Common myeloid progenitor, CD34-positive (primary cell): Measurements from ENCODE around the gene CYP4F12.
"Not testable (repeated sequence)": the region's sequence is repeated elsewhere in the genome, so short reads cannot be mapped to it uniquely, and the experiment has no call there.

Experiments
- CTCF ChIA-PET: fragments of 350-600 bp; sonication (Branson Sonifier 250); formaldehyde crosslinking; loops from one replicate; lab custom pipeline; 2021; ENCODE audit warnings: antibody characterized with exemption; lab: Charles Lee
- POLR2A ChIA-PET: fragments of 350-600 bp; sonication (Branson Sonifier 250); formaldehyde crosslinking; loops from one replicate; lab custom pipeline; 2021; ENCODE audit warnings: antibody characterized with exemption; lab: Charles Lee
- DNase-seq, 3 donors: peaks; one replicate each; pipeline versions ENCODE4 v3.0.0 to v3.0.0-alpha.2; 2013
- H3K27ac ChIP-seq, 2 experiments: 1 replicate in 1 of 2; 2 replicates in 1 of 2; pipeline ENCODE4 v1.7.0; 2013; ENCODE audit warnings: inconsistent platforms in 2 of 2, low read length in 2 of 2, mild to moderate bottlenecking in 2 of 2, low read depth in 1 of 2, moderate library complexity in 1 of 2; ENCODE audit not compliant: severe bottlenecking in 2 of 2, insufficient read depth in 1 of 2, poor library complexity in 1 of 2
- H3K27me3 ChIP-seq, 5 experiments: replicated peaks in 2 of 5; 1 replicate in 3 of 5; 2 replicates in 2 of 5; pipeline versions ENCODE4 v1.6.1 to v1.7.0; 2013; ENCODE audit warnings: low read length in 4 of 5, mild to moderate bottlenecking in 2 of 5, moderate library complexity in 2 of 5, inconsistent platforms in 1 of 5; ENCODE audit not compliant: insufficient read depth in 5 of 5, control insufficient read depth in 4 of 5
- H3K36me3 ChIP-seq, 4 experiments: 1 replicate in 2 of 4; 2 replicates in 2 of 4; pipeline versions ENCODE4 v1.6.1 to v1.7.0; 2013; ENCODE audit warnings: low read length in 3 of 4, control low read depth in 1 of 4, mild to moderate bottlenecking in 1 of 4; ENCODE audit not compliant: control insufficient read depth in 4 of 4, insufficient read depth in 4 of 4
- H3K4me1 ChIP-seq, 4 experiments: 1 replicate in 3 of 4; 2 replicates in 1 of 4; pipeline versions ENCODE4 v1.6.1 to v1.7.1; 2013; ENCODE audit warnings: low read length in 3 of 4, mild to moderate bottlenecking in 3 of 4, control low read depth in 1 of 4, inconsistent platforms in 1 of 4, moderate library complexity in 1 of 4; ENCODE audit not compliant: control insufficient read depth in 4 of 4, insufficient read depth in 4 of 4; ENCODE audit errors: control extremely low read depth in 1 of 4
- H3K4me3 ChIP-seq, 7 experiments: 1 replicate in 4 of 7; 2 replicates in 3 of 7; pipeline versions ENCODE4 v1.5.1 to v1.7.0; 2013; ENCODE audit warnings: mild to moderate bottlenecking in 7 of 7, low read length in 6 of 7, moderate library complexity in 6 of 7, inconsistent platforms in 2 of 7, low read depth in 2 of 7, control low read depth in 1 of 7; ENCODE audit not compliant: insufficient read depth in 4 of 7, control insufficient read depth in 1 of 7; ENCODE audit errors: extremely low read depth in 1 of 7
- H3K9me3 ChIP-seq, 5 experiments: 1 replicate in 4 of 5; 2 replicates in 1 of 5; pipeline versions ENCODE4 v1.6.1 to v1.7.1; 2013; ENCODE audit warnings: low read length in 4 of 5, mild to moderate bottlenecking in 2 of 5, inconsistent platforms in 1 of 5, low read depth in 1 of 5, moderate library complexity in 1 of 5; ENCODE audit not compliant: control insufficient read depth in 4 of 5, insufficient read depth in 2 of 5; ENCODE audit errors: control extremely low read depth in 1 of 5
- WGBS: methylation state at CpG from one replicate; pipeline ENCODE4 v1.1.5; 2013; ENCODE audit not compliant: insufficient coverage; 5-methylcytosine and 5-hydroxymethylcytosine counted together

Gene CYP4F12

DNA sequence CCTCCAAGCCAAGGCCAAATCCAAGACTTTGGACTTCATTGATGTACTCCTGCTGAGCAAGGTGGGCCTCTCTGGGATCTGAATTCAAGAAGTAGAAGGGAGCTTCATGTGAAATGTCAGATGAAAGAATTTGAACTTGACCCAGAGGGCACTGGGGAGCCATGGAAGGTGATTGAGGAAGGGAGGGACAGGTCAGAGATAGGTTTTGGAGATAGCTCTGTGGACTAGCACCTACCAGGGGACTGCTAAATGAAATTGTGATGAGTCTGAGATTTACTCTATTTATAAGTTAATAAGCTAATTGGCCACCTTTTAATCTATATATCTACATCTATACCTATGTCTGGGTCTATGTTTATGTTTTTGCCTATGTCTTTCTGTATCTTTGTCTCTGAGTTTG lies 22.8 kb upstream of the CYP4F12 start:
- peaks cover 0 to 23% (median 1%) of the 10 kb centered on the region in 5 experiments for H3K27me3 ChIP-seq
- H3K4me3 ChIP-seq, POLR2A ChIA-PET, DNase-seq, H3K4me1 ChIP-seq, H3K36me3 ChIP-seq, H3K9me3 ChIP-seq, CTCF ChIA-PET, H3K27ac ChIP-seq: not testable (repeated sequence)

DNA sequence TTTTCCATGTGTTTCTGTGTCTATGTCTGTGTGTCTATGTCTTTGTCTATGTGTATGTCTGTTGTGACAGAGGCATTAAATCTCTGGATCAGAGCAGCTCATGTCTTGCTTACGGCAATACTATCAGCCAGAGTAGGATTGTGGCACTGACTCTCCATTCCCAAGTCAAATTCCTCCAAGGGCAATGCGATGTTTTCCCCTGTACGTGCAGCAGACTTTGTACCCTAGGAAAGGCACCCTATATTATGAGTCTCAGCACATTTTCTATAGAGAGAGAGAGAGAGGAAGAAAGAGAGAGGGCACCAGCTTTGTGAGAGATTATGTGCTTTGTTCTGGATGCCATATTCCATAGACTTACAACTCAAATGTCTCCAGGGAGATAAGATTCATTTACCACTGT lies 21.1 kb upstream of the CYP4F12 start:
- H3K4me3 ChIP-seq, result no peak overlapping the region
- DNase-seq, result no peak
- H3K27ac ChIP-seq, result no peak overlapping the region
- no peaks in the 10 kb centered on the region for H3K4me1 ChIP-seq
- H3K9me3 ChIP-seq, result peaks cover 0 to 5% (median 0%) of the 10 kb centered on the region in 5 experiments
- ChIA-PET POLR2A (no interaction called here), CTCF (no interaction called here)
- WGBS, result no CpG with 5 or more reads among the region's 3 CpGs
- H3K27me3 ChIP-seq, result peaks cover 0 to 24% (median 1%) of the 10 kb centered on the region in 5 experiments
- H3K36me3 ChIP-seq, result no peaks in the 10 kb centered on the region

DNA sequence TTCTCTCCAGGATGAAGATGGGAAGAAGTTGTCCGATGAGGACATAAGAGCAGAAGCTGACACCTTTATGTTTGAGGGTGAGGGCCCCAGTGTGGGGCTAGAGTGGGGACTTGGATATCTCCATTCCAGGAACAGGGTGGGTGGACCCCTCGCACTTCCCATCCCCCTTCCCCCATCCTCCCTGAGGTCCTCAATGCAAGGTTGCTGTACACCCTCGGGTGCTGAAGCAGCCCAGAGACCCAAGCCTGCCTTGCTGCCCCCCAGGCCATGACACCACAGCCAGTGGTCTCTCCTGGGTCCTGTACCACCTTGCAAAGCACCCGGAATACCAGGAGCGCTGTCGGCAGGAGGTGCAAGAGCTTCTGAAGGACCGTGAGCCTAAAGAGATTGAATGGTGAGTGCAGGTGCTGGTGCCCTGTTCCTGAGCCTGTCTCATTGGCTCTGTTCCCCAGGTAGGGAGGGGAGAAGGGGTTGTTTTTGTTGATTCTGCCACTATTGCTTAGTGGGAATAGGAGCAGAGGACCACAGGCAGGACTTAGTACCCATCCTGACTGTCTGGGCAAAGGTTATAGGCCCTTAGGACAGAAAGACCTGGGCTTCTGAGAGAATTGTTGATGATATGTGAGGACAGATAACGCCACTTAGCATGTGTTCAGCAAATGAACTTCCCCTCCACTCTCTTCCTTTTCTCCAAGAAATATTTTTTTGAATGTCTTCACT lies 20.2 kb upstream of the CYP4F12 start:
- H3K27ac ChIP-seq, result no peak overlapping the region

DNA sequence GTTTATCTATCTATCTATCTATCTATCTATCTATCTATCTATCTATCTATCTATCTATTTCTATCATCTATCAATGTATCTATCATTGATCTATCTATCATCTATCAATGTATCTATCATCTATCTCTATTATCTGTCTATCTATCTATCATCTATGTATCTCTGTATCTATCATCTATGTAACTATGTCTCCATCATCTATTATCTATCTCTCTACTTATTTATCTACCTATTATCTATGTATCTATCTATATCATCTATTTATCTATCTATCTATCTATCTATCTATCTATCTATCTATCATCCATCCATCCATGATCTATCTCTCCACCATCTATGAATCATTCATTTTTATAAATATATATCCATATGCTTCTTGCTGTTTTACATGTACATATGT lies 16.4 kb upstream of the CYP4F12 start:
- H3K4me3 ChIP-seq, result no peak overlapping the region
- no peaks in the 10 kb centered on the region for H3K9me3 ChIP-seq
- peaks cover 0 to 37% (median 4%) of the 10 kb centered on the region in 5 experiments for H3K27me3 ChIP-seq
- no peaks in the 10 kb centered on the region for H3K4me1 ChIP-seq
- H3K36me3 ChIP-seq, result no peaks in the 10 kb centered on the region
- POLR2A ChIA-PET, result no interaction called here
- DNase-seq, result no peak
- no peak overlapping the region for H3K27ac ChIP-seq
- CTCF ChIA-PET, result interaction anchor here (1.1 kb wide), 1 partner anchor 11 kb away, joined by 3 read pairs; no protein-coding TSS in a partner anchor

More for the DNA sequence above, 20.2 kb upstream of the CYP4F12 start:
- Histone ChIP-seq H3K27me3 (peaks cover 0 to 25% (median 4%) of the 10 kb centered on the region in 5 experiments), H3K4me3 (no peak overlapping the region), H3K9me3 (peaks cover 0 to 4% (median 0%) of the 10 kb centered on the region in 5 experiments), H3K4me1 (no peaks in the 10 kb centered on the region), H3K36me3 (no peaks in the 10 kb centered on the region)
- 67% methylated on average over 3 of the region's 8 CpGs for WGBS
- ChIA-PET CTCF (no interaction called here), POLR2A (no interaction called here)
- DNase-seq, result peak in 1 of 3 donors; percentile 15

DNA sequence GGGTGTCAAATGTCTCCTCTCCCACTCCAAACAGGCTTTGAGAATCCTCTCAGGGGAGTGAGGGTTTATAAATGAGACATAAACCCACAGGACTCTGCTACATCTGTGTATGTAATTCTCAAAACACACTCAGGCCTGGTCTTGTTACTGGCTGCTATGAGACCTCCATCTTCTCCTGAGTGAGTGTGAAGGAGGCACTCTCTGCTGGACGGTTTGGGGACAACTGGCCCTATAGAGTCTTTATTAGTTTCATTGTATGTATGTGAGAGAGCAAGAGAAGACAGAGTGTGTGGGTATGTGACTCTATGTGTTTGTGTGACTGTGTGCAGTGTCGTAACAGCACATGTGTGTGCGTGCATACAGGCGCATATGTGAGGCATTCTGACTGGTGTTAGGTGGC lies 9.6 kb upstream of the CYP4F12 start:
- no peak for DNase-seq
- Histone ChIP-seq H3K36me3 (no peaks in the 10 kb centered on the region), H3K27me3 (peaks cover 0 to 28% (median 0%) of the 10 kb centered on the region in 5 experiments), H3K4me3 (no peak overlapping the region), H3K4me1 (no peaks in the 10 kb centered on the region), H3K9me3 (peaks cover 0 to 3% (median 0%) of the 10 kb centered on the region in 5 experiments), H3K27ac (no peak overlapping the region)
- ChIA-PET CTCF (no interaction called here), POLR2A (interaction anchor here (0.6 kb wide), 1 partner anchor 60 kb away, joined by 3 read pairs; no protein-coding TSS in a partner anchor)
- 79% methylated on average over 4 of the region's 4 CpGs for WGBS

DNA sequence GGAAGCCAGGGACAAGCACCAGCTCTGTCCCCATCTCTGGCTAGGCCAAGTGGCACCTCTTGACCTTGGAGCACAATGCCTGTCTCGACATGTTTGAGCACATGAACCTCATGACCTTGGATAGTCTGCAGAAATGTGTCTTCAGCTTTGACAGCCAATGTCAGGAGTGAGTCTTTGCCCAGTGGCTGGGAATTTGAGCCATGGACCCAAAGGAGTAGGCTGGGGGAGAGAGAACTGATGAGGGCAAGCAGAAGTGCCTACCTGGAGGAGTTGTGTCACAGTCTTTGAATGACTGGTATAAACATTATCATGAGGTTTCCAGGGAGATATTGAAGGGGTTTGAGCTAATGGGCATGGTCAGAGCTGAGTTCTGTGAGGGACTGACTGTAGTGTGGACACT lies 6.7 kb upstream of the CYP4F12 start:
- POLR2A ChIA-PET, result no interaction called here
- H3K4me1 ChIP-seq, result no peaks in the 10 kb centered on the region

DNA sequence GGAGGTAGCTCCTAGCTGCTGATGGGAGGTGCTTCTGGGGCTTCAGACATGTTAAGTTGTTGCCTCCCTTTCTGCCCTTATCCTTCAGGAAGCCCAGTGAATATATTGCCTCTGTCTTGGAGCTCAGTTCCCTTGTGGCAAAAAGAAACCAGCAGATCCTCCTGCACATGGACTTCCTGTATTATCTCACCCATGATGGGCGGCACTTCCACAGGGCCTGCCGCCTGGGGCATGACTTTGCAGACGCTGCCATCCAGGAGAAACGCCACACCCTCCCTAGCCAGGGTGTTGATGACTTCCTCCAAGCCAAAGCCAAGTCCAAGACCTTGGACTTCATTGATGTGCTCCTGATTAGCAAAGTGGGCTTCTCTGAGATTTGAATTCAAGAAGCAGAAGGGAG lies 6.0 kb upstream of the CYP4F12 start:
- DNase-seq, result peak in 2 of 3 donors; percentile 10 to 11
- Histone ChIP-seq H3K27ac (no peak overlapping the region), H3K27me3 (peaks cover 0 to 27% (median 0%) of the 10 kb centered on the region in 5 experiments), H3K4me3 (no peak overlapping the region), H3K9me3 (peaks cover 0 to 3% (median 0%) of the 10 kb centered on the region in 5 experiments), H3K36me3 (no peaks in the 10 kb centered on the region), H3K4me1 (no peaks in the 10 kb centered on the region)
- 25% methylated on average over 3 of the region's 4 CpGs for WGBS
- ChIA-PET CTCF (interaction anchor here (0.7 kb wide), 1 partner anchor 11 kb away, joined by 3 read pairs; no protein-coding TSS in a partner anchor), POLR2A (no interaction called here)

More for the DNA sequence above, 6.7 kb upstream of the CYP4F12 start:
- Histone ChIP-seq H3K27ac (no peak overlapping the region), H3K27me3 (peaks cover 0 to 27% (median 0%) of the 10 kb centered on the region in 5 experiments), H3K36me3 (no peaks in the 10 kb centered on the region), H3K4me3 (no peak overlapping the region), H3K9me3 (peaks cover 0 to 3% (median 0%) of the 10 kb centered on the region in 5 experiments)
- CTCF ChIA-PET, result no interaction called here
- no peak for DNase-seq
- 38% methylated on average over 1 of the region's 1 CpG for WGBS
